Stimulated activated CD8-positive, alpha-beta memory T cell treated with anti-CD3 and anti-CD28 coated beads, Interleukin-4, amount 100 ng/mL, for 48 hours (primary cell): ENCODE measurements around the gene SMAD7.

Experiments used
- DNase-seq: peaks from one replicate; pipeline ENCODE4 v3.0.0-alpha.2; 2020

Gene SMAD7

DNA sequence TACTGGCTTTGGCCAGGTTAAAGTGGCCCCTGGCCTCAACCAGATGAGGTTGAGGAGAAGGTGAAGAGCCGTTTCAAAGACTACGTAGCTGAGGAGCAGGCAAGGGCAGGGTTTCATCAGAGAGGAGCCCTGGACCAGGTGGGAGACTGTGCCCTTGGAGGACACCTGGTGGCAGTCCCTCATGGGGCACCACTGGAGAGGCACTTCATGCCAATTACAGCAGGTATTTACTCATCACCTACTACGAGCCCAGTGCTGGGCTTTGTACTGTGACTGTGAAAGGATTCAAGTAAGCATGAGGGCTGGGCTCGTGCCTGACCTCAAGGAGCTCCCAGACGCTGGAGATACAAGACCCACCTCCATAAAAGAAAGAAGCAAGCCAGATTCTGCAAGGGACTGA is 37.6 kb downstream of the SMAD7 start:
- DNase-seq, result peak; percentile 51

DNA sequence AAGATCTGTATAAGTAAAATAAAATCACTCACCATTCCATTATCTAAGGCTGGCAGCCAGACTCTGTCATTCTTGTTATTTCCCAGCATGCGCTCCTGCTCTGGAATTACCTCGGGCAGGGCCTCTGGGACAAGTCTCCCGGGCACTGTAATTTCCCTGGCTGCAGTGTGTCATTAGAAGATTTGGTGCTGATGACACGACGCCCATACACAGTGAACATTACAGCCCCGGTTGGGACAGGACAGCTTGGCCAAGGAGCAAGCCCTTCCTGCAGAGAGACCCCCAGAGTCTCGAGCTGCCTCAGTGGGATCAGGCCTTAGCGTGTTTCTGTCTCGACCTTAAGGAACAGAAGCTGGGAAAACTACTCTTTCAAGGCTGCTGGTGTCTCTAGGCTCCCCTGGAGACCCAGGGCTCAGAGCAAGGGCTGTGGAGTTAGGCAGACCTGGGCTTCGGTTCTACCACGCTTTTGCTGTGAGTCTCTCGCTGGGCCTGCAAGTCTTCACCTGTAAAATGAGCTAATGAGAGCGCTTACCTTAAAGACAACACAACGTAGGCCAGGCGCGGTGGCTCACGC is 39.7 kb downstream of the SMAD7 start:
- DNase-seq, result no peak

DNA sequence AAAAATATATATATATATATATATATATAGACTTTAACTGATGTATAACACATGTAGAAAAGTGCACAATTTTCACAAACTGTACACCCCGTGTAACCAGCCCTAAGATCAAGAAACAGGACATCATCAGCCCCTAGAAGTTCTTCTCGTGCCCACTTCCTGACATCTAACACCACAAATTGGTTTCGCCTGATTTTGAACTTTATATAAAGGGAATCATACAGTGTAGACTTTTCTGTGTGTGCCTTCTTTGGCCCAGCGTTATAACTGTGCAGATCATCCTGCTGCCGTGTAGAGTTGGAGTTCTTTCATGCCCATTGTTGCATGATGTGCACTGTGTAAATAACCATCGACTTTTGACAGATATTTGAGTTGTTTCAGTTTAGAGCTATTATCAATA is 41.0 kb downstream of the SMAD7 start:
- DNase-seq, result no peak

- DNase-seq, result no peak
Measured at GRCh38 chr18:48908916-48909315, 41.8 kb downstream of the SMAD7 start.

GRCh38 chr18:48905513-48905912 is 45.3 kb downstream of the SMAD7 start:
- DNase-seq, result no peak

- no peak for DNase-seq
Measured at GRCh38 chr18:48904847-48905394, 45.8 kb downstream of the SMAD7 start.

DNA sequence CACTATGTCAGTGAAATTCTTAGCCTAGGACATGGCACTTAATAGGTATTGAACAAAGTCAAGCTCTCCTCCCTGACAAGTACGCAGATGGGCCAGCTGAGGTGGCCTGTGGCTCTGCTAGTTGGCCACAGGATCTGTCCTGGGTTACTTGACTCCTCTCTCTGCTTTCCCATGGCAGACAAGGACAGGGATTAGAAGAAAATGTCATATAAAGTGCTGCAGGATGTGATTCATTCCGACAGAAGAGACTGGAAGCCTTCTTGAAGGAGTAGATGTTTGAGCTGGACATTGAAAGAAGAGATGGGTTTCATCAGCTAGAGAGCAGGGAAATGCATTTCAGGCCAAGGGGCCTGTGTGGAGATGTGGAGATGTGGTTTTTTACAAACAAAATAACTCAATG is 46.7 kb downstream of the SMAD7 start:
- no peak for DNase-seq

DNA sequence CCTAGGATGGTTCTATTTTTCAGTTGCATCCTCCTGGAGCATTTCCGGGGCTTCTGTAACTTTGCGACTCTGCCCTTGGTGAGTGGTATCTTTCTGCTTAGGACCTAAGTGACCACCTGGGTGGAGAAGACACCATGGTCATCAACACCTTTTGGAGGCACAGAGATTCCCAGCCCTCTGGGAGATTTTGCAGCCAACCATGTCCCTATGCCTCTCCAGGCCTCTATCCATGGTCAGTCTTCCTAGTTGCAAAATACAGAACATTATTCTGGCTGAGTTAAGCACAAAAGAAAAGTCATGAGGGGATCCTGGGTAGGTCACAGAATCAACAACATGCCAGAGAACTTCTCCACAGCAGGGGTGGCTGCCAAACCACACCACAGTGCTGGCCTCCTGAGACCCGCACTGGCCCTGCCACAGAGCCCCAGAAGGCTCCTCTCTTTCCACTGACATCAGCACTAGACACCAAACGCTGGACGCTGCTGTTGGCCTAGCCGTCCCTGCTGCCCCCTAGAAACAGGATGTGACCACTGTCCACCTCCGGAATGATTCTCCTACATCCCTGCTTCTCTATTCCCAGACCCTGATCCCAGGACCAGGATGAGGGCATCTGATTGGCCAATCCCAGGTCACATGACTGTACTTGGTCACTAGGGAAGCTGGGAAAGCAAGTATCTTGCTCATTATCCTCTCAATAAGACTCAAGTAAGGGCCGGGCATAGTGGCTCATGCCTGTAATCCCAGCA is 47.7 kb downstream of the SMAD7 start:
- DNase-seq, result no peak

- no peak for DNase-seq
Measured at GRCh38 chr18:48902023-48902855, 48.5 kb downstream of the SMAD7 start.

DNA sequence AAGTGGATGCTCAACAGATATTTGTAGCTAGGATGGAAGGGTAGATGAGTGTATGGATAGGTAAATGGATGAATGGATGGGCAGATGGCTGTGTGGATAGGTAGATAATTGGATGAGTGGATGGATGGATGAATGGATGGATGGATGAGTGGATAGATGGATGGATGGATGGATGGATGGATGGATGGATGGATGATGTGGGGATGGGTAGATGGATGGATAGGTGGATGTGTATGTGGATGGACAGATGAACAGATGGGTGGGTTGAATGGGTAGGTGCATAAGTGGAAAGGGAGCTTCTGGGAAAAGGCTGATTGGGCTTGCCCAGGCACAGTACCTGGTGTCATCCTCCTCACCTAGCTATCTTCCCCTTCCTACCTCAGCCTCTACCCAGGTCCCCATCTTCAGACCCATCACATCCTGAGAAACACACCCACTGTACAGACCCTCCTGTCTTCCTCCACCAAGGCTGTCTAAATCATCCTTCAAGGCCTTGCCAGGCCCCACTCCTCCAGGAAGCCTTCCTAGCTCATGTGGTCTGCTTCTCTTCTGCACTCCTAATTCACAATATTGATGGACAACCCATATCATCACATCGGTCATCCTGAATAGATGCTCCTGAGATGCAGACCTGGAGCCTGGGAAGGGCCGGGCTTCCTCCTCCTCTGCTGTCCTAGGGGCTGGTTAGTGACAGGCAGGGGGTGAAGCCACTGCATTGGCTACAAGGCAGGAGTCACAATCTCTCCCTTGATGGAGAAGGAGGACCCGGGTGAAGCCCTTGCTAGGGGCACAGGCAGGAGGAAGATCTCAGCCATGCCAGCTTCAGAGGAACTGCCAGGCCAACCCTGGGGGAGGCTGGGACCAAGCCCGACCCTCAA is 49.4 kb downstream of the SMAD7 start:
- no peak for DNase-seq

DNA sequence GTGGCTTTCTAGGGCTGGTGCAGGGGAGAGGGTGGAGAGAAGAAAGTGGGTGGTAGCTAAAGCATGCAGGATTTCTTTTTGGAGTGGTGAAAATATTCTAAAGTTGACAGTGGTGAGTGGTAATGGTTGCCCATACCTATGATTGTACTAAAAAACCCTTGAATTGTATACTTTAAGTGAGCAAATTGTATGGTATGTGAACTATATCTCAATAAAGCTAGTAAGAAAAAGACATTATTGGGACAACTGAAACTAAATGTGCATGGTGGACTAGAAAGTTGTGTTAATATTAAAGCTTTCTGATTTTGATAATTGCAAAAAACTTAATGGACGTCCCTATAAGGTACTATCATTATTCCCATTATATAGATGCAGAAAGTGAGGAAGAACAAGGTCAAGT is 50.3 kb downstream of the SMAD7 start:
- no peak for DNase-seq

GRCh38 chr18:48899558-48900174 is 51.1 kb downstream of the SMAD7 start:
- DNase-seq, result no peak

GRCh38 chr18:48898521-48898920 is 52.2 kb downstream of the SMAD7 start:
- no peak for DNase-seq

DNA sequence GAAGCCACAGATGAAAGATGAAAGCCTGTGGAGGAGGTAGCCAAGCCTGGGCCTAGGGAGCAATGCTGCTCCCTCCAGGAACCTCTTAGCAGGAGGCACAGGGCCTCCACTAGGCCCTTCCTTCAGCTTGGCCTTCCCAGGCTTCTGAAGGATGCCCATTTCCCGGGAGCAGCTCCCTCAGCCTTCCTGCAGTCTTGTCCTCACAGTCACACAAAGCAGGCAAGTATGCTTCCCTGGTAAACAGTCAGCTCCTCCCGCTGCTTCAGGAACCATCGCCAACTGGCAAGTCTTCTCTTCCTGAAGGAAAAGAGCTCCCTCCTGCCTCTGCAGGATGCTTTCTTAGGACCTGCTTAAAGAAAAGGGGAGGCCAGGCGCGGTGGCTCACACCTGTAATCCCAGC is 53.2 kb downstream of the SMAD7 start:
- DNase-seq, result no peak

DNA sequence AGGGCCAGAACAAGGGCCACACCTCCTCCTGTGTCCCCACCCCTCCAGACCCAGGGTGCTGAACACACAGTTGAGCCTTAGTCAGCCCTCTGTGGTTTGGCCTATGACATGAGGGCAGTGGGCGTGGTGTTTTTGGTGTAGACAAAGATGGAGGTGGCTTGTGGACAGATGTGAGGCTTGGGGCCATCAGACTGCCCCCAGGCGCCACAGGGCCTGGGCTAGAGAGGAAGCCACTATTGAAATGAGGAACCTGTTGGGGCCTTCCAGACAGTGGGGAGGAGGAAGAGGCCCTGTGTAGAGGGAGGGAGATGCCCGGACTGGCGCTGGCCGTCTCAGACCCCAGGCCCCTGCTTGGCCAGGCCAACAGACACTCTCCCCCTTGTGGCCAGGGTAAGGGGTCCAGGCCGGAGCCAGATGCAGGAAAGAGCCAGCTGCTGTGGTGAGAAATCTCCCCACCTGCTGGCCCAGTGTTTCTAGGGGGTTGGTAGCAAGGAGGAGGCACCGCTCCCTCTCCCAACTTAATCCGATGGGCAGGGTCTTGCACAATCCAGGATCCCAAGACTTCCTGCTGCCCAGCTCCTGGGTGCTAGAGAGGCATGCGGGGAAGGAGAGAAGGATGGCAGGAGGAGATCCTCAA is 53.8 kb downstream of the SMAD7 start:
- DNase-seq, result peak; percentile 63

DNA sequence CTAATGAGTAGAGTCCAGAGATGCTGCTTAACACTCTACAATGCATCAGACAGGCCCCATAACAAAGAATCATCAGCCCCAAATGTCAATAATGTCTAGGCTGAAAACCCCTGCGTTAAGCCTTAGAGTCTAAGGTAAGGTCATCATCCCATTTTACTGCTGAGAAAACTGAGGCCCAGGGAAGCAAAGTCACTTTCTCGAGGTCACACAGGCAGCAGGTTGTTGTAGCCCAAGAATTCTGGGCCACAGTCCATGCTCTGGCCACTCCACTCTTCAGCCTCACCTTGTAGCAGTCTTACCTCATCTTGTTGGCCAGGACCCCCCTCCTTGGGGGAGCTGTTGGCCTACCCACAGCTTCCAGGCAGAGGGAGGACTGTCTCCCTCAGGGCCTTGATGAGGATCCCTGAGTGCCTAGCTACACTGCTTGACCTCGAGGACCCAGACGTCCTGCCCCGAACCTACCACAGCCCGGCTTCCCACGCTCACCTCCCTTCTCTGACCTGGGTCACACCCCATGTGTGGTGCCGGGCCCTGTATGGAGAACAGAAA is 54.4 kb downstream of the SMAD7 start:
- no peak for DNase-seq

- no peak for DNase-seq
Measured at GRCh38 chr18:48894799-48895346, 55.9 kb downstream of the SMAD7 start.

DNA sequence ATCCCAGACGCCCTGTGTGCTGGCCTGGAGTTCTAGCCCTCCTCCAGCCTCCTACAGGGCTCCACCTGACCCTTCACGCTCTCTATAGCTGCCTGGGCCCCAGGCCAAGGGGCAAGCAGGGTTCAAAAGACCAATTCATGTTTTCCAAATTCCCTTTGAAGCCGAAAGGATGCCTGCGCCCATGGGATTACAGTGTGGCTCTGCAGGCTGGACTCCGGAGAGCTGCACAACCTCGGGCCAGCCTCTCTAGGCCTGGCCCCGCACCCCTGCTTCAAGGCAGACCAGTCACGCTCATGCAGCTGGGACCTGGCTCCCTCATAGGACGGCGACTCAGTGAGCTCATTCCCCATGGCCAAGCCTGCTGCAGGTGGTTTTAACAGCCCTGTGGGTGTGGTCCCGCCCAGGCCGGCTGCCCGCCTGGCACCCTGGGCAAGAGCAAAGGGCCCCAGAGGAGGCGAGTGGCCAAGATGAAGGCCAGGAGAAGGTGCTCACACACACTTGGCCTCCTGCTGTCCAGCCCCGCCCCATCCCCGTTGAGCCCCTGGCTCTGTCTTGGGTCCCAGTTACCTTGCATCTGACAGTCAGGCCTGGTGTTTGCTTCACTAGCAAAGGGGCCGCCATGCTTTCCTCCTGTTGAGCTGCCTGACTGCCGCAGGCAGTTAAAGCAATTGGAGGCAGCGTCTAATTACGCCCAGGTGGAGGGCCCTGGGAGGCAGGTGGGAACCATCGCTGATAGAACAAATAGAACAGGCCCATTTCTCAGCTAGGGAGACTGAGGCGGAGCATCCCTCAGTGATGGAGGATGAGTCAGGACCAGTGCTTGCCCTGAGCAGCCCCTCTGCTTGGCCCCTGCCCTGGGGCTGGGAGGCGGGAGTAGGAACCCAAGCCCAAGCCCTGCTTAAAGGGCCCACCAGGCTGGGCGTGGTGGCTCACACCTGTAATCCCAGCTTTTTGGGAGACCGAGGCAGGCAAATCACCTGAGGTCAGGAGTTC is 56.9 kb downstream of the SMAD7 start:
- DNase-seq, result no peak

GRCh38 chr18:48893061-48893607 is 57.6 kb downstream of the SMAD7 start:
- DNase-seq, result no peak
